MM.1S (cell line): ENCODE data around the gene BMP8B.

ENCODE experiments used
- EZH2 ChIP-seq: fragments of 300-600 bp; sonication (generic); optimal IDR thresholded peaks from 2 replicates; pipeline ENCODE3; 2017; ENCODE audit warnings: low read depth, mild to moderate bottlenecking, antibody characterized with exemption, low read length, mixed read lengths
- EZH2phosphoT487 ChIP-seq: fragments of 300-600 bp; sonication (generic); IDR thresholded peaks from 2 replicates; pipeline ENCODE4 v1.6.1; 2018; ENCODE audit warnings: antibody characterized with exemption, low read length
- TF ChIP-seq, protein P1 (sequence below): fragments of 300-600 bp; sonication (generic); IDR thresholded peaks from 2 replicates; pipeline ENCODE4 v1.5.1; 2016; ENCODE audit warnings: antibody characterized with exemption, low read length, mixed read lengths

- TF ChIP-seq, protein P1, sequence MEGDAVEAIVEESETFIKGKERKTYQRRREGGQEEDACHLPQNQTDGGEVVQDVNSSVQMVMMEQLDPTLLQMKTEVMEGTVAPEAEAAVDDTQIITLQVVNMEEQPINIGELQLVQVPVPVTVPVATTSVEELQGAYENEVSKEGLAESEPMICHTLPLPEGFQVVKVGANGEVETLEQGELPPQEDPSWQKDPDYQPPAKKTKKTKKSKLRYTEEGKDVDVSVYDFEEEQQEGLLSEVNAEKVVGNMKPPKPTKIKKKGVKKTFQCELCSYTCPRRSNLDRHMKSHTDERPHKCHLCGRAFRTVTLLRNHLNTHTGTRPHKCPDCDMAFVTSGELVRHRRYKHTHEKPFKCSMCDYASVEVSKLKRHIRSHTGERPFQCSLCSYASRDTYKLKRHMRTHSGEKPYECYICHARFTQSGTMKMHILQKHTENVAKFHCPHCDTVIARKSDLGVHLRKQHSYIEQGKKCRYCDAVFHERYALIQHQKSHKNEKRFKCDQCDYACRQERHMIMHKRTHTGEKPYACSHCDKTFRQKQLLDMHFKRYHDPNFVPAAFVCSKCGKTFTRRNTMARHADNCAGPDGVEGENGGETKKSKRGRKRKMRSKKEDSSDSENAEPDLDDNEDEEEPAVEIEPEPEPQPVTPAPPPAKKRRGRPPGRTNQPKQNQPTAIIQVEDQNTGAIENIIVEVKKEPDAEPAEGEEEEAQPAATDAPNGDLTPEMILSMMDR, result no peak
- TF ChIP-seq EZH2 (no peak), EZH2phosphoT487 (no peak)
Measured at GRCh38 chr1:39789571-39790110, 976 bp upstream of the BMP8B start.
